ENCODE measurements around the gene AKT3.

AKT3 gene

DNA sequence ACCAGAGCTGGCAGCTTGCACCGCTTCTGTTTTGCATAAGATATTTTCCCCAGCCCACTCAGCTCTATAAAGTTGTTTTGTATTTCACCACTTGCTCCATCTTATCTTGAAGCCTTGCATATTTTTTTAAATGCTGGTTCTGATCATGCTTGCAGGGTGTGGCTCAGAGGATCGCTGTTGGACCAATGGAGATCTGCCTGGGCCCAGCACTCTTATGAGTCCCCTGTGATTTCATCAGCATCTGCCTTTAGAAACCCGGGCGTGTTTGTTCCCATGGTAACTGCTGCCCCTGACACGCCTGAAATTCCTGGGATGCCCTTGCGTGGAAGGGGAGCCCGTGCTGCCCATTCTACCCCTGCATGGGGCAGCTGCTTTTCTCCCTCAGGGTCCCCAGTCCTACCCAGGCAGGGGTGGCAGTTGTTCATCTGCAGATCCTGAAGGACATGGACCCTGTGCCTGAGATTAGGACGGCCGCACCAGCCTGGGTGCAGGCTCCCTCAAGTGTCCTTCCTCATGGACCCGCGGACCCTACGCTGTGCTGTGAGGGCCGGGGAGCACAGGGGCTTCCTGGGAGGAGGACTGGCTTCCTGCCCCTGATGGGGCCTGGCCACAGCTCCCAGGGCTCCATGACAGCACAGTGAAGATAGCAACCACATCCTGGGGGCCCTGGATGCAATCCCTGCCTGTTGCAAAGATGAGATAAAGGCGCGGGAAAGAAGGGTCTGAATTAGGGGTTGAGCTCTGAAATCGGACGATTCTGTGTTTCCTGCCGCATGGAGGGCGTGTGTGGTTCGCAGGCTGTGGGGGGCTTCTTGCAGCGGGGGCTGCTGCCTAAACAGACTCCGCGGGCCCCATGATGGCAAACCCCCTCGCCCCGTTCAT is 367.7 kb downstream of the AKT3 start:
- DNase-seq: no peak

DNA sequence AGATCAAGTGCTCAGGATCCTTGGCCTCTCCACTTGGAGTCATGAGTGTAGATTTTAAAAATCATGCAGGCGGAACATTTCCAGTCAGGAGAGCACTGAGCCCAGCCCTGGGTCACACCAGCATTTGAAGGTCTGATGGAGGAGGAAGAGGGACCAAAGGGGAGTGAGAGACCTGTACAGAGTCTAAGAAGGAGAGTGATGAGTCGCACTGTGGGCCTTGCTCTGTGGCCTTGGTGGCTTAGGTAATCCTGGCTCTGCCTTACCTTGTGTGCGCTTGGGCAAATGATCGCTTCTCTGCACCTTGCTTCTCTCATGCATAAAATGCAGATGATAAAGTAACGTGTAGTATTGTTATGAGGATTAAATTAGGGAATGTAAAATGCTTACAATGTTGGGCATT is 368.9 kb downstream of the AKT3 start:
- DNase-seq: no peak

DNA sequence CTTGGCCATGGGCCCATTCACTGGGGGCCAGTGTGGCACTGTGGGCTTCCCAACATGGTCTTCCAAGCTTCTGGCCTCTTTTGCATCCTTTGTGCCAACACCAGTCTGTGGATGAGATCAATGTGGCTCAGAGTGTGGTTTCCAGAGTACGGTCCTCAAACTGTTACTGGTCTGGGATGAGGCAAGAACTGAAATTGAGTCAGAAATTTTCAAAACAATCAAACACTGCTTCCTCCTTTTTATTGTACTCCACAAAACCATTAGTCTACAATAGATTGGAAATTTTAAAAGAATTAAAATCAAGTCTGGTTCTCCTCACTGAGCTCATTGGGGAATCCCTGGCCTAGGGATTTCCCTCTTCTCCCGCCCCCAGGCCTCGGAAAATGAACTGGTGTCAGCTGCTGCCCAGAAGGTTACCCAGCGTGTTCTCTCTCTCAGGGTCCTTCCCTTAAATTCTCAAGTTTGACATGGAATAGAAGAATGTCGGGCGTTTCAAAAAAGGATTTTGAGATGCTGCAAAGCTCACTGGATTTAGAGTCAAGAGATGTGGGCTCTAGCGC is 372.2 kb downstream of the AKT3 start:
- DNase-seq: no peak

DNA sequence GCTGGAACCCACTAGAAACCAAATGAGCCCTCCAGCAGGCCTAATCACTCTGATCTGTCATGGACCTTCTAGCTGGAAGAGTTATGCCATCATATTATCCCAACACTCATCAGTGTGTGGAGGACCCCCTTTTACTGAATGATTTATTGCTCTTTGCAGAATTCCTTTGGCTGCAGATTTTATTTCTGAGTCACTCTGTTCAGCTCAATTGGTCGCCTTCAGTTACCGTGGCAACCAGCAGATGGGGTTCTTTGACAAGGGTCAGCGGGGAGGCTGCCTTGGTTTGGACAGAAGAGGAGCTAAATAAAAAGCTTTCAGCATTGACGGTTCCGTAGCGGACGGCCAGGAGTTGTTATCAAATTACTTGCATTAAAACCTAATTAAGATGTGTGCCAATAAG is 374.1 kb downstream of the AKT3 start:
- no peak for DNase-seq

DNA sequence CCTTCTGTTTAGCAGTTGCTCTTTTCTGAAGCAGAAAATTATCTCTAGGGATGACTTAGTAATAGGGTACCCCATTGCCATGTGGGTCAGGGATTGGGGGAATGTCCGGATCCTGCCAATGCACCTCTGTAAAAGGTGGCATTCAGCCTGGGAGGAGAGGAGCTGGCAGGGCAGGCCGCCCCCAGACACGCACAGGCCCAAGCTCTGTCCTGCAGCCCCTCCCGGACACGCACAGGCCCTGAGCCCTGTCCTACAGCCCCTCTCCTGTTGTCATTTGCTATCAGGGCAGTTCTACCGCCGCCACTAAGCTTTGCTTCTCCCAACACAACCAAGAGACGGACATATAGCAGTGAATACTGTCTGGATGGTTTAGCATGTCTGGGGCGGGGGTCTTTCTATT is 375.1 kb downstream of the AKT3 start:
- no peak for DNase-seq

DNA sequence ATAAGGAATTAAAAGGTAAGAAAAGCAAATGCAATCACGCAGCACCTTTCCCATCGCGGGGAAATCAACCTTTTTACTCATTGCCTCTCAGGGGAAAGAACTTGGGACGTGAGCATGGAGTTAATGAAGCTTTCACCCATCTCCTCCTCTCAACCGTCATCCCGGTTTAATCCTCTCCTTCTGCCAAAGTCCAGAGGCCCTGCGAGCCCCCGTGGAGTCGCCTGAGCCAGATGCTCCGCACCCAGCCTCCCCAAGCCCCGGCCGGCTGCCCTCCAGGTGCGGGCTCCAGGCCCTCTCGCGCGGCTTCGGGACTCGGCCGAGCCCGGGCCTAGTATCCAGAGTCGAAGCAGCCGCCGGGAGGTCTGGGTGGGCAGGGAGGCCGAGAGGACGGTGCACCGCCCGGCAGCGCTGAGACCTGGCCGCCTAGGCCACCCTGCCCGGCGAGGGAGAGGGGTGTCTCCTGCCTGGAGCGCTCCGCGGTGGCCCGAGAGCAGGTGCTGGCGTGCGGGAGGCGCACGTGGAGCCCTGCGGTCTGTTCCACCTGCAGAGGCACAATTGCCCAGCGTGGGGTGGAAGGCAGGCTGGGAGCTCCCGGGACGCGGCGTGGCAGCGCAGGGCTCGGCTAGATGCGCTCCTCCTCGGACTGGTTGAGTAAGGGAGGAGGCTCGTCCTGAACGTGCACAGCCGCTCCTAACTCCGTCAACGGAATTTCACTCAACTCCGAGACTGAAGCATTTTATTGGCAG is 375.7 kb downstream of the AKT3 start:
- DNase-seq: no peak

DNA sequence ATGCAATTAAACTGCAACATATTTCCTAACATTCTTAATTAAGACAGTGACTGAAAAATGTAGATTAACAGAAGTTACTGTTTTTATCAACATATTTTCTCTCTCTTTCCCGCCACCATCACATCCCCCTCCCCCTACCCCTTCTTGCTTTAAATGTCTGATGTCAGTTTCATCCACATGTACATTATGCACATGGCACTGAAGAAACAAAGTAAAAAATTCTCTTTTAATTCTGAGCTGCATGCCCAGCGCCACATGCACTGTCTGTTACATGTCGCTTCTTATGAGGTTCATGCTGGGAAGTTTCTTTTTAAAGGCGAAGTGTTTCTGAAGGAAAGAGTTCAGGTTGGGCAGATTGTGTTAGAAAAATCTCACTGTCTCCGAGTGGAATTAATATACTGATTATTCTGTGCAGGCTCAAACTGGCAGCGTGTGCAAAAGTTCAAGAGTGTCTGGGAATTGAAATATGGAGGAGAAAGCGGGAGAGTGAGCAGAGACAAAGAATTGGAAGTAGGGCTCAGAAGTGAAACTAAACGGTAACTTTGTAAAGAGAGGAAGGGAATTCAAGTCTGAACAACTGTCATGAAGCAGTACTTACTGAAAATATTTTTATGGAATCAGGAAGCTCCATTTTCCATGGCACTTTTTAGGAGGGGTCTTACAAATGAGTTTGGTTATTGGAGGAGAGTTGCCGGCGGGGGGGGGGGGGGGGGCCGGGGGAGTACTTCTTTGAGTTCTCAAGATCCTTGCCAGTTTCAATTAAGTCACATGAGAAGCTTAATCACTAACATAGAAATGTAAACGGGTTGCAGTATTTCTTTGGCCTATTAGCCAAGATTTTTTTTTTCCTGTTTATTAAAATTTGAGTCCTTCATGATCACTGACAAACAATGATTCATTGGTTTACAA is 376.6 kb downstream of the AKT3 start:
- DNase-seq: no peak

DNA sequence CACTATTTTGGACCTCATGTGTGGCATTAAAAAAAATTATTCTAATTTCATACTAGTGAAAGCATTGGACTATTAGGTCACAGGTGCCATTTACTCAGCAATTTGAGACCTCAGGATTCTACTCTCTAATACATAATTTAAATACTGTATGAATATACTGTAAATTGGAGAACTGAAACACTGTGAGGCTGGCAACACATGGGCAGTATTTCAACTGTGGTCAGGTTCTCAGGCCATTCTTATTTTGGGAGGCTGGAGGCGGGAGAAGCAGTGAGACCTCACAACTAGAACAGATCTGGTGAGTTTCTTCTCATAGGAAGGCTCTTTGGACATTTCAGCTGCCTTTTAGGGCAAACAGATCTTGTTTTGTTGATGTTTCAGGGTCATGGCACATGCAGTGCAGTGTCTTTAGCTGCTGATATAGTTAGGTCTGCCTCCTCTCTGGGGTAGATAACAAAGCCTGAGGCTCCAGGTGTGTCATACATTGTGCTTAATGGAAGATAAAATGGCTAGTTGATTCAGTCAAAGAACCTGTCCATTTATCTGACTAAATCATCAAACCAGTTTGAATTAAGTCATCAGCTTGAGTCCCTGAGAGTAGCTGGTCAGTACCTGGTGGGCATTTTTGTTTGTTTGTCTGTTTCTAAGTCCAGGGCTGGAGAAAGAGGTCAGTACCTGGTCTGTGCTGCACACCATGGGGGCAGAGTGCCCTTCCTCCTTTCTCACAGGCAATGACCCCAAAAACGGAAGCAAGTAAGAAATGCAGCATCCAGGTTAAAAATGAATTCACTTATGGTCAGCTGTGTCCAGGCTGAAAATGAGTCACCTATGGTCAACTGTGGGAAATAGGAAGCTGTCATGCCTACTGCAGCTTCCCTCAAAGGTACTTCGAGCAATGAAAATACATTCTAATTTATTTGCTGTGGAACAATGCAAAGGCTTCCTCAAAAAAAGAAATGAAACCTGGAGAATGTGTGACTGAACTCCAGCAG is 378.0 kb downstream of the AKT3 start:
- no peak for DNase-seq

DNA sequence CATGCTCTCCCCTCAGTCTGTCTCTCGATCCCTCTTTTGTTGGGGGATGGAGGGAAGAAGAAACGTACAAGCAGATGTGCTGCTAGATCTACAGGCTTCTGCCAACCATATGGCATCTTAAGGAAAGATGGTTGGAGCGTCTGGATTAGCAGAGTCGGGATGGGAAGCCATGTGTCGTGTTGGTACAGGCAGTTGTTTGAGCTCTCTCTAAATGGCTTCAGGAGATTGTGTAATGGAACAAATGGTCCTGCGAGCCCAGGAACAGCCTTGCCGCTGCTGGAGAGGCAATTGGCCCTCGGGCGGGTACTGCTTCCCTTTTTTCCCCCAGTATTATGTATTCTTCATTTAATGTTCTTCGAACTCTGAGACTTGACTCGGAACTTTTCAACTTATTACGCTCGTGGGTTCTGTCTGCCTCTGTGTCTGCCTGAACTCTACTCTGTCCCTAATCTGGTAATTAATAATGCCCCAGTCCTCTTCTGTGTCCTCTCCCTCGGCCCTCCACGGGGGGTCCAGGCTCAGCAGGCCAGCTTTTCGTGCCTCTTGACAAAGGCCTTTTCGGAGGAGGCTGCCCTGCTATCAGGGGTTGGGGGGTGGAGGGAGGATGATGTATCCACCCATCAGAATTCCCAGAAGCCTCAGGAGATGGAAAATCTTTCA is 378.9 kb downstream of the AKT3 start:
- DNase-seq: no peak

DNA sequence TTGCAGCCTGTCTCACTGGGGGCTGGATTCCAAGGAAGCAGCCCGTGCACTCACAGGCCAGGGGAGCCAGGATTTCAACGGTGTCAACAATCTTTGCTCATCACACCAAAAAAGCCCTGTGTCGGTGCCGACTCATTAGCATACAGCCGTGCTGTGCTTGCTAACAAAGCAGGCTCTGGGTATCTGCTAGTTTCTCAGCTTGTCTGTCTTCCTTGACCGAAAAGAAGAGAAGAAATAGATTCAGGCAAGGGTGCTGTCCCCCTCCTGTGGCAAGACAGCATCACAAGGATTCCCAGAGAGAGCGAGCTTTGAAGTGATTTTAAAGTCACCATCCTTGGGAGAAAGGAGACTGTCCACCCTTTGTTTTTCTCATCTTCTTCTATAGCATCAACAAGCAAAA is 379.5 kb downstream of the AKT3 start:
- DNase-seq: no peak

DNA sequence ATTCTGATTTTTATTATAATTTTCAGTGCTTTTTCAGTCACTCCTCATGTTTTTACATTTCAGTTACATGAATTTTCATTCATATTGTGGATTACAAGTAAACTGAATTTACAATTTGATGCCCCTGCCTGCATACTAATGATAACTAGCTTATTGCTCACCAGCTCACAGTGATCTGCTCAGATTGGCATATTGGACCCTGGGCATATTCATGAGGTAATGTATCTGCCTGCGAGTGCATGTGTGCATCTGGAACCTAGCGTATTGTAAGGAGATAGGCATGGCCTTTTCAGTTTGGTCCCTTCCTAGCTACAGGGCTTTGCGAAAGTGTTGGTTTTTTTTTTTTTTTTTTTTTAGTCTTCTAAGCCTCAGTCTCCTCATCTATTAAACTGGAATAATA is 380.5 kb downstream of the AKT3 start:
- no peak for DNase-seq

DNA sequence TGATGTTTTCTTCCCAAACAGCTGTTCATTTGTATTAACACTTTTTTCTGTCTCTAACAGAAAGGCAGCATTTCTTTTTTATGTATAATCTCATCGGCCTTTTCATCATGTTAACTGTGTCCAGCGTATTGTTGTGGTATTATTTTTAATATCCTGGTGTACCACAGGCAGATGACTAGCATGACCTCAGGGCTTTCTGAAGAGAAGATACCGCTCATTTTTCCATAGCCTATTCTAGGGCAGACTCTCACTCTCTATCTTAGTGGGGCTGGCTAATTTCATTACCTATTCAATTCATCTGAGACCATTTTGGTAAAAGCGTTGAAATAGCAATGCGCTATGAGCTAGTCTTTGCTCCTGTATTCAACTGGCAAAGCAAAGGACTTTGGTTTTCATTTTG is 384.3 kb downstream of the AKT3 start:
- no peak for DNase-seq

DNA sequence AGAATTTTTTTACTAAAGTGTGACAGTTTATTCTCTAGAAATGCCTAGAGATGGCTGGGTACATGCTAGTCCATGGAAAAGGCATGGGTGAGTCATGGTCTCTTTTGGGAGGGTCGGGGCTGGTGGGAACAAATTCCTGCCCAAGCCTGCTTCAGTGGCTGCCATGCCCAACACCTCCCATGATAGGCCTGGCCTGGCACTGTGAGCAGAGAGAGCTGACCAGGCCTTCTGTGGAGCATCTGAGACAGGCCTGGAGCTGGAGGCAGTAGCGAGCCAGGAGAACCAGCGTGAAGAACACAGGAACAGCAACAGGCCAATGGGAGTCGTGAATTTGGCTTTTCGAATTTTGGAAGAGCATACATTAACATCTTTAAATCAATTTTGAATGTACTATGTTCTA is 385.0 kb downstream of the AKT3 start:
- DNase-seq: no peak

DNA sequence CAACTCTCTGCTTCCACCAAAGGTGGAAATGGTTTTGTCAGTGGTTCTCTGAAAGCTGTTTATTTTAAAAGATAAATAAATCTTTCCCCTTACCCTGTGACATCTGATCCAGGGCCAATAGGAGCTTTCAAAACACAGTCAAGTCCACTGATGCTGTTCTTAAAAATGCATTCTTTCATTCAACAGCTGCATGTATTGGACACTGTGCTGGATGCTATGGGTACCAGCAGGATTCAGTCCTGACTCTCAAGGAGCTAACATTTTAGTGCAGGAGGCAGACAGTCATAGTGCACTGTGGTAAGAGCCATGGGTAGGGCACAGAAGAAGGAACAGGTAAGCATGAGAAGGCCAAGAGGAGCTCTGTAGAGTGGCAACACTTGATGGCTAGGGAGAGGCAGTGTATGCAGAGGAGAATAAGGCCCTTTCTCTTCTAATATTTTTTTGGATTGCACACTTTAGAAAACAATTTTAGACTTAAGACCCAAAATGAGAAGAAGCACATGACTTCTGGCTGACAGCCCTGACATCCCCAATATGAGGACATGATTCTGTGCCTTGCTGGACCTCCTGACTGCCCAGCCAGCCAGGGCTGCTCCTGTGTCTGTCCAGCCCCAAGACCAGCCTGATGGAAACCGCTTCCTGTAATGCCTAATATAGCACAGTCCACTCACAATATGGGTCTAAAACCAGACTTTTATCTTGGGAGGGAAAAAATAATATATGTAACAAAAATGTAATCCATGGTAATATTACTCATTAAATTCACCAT is 386.9 kb downstream of the AKT3 start:
- no peak for DNase-seq

DNA sequence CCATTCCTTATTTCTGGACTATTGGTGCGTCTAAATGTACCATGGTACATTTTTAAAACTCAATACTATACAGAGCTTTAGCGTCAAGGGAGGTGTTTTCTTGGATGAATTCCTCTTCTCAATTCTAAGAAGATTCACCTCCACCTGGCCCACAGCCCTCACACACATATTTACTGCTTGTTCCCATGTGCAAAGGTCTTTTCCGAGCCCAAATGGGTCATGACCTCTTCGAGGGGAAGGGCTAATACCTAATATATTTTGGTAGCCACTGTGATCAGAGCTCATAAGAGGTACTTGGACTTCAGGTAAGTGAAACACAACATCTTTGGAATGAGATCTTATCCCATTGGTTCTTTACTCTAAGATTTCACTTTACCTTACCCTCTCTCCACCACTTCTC is 388.3 kb downstream of the AKT3 start:
- no peak for DNase-seq

DNA sequence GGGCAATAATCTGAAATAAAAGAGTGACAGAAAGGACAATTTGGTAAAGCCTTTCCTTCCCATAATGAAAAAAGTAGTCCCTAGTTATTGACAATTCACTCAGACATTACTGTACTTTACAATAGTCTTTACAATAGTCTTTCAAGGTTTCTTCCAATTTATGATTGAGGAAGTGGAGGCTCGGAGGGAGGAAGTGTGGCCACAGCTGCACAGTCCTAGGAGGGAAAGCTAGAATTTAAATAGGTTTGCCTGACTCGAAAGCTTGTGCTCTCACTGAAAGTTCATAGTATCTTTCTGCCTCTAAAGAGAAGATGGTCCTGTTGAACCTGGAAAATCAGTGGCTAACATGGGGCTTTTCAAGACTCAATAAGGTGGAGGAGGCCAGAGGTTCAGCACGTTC is 391.0 kb downstream of the AKT3 start:
- no peak for DNase-seq

DNA sequence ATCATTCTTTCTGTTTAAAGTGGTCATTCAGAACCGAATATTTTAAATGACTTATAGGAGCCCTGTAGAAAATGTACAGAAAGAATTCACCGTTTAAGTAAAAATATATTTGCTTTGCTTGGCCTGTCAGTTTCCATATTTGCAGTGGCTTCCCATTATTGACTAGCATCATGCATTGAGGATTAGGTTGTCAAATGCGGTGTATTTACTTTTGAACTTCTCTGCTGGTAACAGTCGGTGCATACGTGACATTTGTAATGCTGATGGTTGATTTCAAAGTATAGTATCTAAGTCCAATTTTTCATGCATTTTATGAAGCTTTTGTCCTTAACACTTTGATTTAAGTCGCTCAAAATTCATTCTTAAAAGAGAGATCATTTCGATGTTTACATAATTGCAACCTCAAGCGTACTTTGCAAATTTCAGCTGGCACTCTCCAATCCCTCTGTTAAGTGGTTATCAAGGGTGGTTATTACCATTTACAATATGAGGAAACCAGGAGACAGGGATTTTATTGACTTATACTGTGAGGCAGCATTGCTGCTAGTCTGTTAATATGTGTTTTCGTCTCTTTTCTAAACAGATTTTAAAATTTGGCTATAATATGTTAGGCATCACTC is 392.6 kb downstream of the AKT3 start:
- DNase-seq: no peak

DNA sequence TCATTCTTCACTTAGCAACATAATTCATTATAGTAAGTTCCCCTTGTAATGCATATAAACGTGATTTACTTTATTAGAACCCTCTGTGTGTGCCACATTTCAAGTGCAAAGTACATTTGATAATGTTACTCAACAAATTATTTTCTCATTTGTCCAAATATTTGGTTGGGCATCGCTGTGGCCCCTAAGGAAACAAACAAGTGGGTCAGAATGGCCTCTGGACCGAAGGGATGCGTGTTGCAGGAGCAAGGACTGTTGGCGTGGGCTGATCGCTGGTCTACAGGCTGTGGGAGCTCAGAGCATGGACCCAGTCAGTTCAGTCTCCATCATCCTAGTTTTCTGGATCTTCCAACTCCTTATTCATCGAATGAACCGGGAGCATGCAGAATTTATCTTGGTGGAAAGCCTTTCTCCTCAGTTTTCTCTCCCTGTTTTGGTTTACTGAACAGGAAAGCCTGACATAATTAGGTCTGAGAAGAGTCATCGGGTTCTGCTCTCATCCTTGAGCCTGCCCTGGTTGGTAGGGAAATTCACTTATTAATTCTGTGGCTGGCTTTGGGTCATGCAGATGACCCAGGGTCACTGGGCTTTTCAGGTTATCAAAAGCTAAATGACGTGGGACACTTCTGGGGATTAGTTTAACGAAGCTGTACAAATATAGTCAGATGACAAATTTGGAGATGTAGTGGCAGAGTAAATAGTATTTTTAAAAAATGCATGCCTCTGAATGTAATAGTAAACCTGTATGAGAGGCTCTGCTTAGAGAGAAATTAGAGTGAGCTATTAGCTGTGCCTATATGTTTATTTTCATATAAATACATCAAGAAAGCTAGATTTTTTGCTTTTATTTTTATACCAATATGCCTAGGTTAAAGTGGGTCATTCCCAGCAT is 394.0 kb downstream of the AKT3 start:
- DNase-seq: no peak

Data from stimulated activated CD8-positive, alpha-beta memory T cell treated with anti-CD3 and anti-CD28 coated beads, Interleukin-4, amount 100 ng/mL, for 48 hours (primary cell).